HPDE6-E6E7 (cell line): Measurements from ENCODE around the gene AKT3.
"Not testable (repeated sequence)": the region's sequence is repeated elsewhere in the genome, so short reads cannot be mapped to it uniquely, and the experiment has no call there.

Experiments
- DNase-seq: peaks from one replicate; pipeline ENCODE4 v3.0.0; 2011; ENCODE audit warnings: missing footprints; ENCODE audit errors: extremely low spot score

The AKT3 gene

DNA sequence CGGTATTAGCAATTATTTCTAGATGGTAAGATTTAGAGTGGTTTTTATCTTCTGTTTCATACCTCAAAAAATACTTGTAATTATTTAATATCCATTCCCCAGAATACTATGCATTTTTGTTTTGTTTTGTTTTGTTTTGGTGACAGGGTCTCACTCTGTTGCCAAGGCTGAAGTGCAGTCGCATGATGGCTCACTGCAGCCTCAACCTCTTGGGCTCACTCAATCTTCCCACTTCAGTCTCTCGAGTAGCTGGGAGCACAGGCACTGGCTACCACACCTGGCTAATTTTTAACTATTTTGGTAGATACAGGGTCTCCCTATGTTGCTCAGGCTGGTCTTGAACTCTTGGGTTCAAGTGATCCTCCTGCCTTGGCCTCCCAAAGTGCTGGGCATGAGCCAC lies 252.7 kb downstream of the AKT3 start:
- no peak for DNase-seq

DNA sequence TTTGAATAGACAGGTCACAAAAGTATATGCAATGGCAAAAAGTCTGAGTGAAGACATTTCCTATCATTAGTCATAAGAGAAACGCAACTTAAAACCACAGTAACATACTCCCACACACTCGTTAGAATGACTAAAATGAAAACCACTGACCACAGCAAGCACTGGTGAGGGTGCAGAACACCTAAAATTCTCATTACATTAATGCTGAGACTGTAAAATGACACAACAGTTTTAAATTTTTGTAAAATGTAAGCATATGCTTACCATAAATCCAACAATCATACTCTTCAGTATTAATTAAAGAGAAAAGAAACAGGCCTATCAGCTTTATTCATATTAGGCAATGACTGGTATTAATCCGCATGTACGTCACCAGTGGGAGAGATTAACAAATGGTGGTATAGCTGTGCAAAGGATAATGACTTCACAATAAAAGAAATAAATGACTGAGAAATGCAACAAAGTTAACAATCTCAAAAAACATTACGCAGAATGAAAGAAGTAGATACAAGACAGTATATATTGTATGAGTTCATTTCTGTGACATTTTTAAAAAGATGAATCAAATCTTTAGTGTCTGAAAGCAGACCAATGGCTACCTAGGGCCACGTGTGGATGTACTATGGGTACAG lies 253.5 kb downstream of the AKT3 start:
- DNase-seq = peak; percentile 13

- peak; percentile 19 for DNase-seq
These were observed 254.4 kb downstream of the AKT3 start for GRCh38 chr1:243595527-243596210.

DNA sequence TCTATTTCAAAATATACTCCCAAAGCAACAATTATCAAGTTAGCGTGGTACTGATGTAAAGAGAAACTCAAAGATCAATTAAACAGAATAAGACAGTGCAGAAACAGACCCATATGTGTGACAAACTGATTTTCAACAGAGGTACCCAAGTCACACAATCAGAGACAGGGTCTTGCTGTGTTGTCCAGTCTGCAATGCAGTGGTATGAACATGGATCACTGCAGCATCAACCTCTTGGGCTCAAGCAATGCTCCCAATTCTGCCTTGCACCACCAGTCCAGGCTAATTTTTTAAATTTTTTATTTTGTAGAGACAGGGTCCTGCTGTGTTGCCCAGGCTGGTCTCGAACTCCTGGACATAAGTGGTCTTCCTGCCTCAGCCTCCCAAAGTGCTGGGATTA lies 255.6 kb downstream of the AKT3 start:
- no peak for DNase-seq

GRCh38 chr1:243589286-243589685 lies 260.8 kb downstream of the AKT3 start:
- not testable (repeated sequence) for DNase-seq

DNA sequence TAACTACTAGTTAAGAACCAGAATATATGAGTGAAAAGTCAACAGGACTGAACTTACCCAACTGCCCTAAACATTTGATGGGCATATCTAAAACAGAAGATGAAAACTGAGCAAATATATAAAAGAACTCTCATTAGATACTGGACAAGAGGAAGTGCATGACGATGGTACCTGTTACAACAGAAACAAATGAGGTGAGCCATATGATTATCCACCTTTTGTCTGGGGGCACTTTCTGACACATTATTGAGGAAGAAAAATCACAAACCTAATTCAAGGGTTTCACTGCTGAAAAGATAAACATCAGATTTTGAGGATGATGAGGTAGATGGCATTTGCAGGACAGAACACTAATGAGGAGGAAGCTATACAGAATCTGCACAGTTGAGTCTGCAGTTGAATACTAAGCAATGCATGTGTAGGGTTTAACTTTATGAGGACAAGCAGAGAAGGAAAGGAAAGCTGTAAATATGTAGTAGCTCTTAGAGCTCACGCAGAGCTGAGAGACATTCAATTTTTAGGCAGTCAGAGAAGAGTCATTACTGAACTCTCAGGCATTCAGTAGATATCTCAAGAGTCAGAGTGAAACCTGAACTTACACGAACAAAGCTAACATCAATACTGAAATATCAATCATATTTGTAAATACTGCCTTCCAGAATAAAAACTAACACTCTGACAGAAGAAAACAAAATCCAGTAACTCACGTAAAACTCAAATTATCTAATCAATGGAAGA lies 262.1 kb downstream of the AKT3 start:
- DNase-seq = no peak

DNA sequence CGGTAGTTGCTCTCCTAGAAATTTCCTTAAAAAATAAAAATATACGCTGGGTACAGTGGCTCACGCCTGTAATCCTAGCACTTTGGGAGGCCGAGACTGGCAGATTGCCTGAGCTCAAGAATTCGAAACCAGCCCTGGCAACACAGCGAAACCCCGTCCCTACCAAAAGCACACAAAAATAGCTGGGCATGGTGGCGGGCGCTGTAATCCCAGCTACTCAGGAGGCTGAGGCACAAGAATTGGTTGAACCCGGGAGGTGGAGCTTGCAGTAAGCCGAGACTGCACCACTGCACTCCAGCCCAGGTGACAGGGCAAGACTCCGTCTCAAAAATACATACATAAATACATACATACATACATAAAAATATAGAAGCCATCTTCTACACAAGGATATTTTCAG lies 262.8 kb downstream of the AKT3 start:
- no peak for DNase-seq

- DNase-seq = no peak
These were observed 264.1 kb downstream of the AKT3 start for GRCh38 chr1:243585982-243586381.

DNA sequence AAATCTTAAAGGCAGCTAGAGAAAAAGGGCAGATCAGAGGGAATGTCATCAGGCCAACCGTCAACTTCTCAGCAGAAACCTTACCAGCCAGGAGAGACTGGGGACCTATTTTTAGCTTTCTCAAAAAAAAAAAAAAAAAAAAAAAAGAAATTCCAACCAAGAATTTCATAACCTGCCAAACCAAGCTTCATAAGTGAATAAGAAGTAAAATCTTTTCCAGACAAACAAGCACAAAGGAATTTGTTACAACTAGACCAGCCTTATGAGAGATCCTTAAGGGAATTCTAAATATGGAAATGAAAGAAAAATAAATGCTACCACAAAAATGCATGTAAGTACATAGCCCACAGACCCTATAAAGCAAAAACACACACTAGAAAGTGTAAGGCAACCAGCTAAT lies 267.7 kb downstream of the AKT3 start:
- no peak for DNase-seq

GRCh38 chr1:243580984-243581383 lies 269.1 kb downstream of the AKT3 start:
- DNase-seq = no peak

GRCh38 chr1:243580072-243580471 lies 270.0 kb downstream of the AKT3 start:
- DNase-seq = no peak

- DNase-seq = no peak
These were observed 275.0 kb downstream of the AKT3 start for GRCh38 chr1:243575070-243575469.

GRCh38 chr1:243572940-243573339 lies 277.1 kb downstream of the AKT3 start:
- DNase-seq = no peak

DNA sequence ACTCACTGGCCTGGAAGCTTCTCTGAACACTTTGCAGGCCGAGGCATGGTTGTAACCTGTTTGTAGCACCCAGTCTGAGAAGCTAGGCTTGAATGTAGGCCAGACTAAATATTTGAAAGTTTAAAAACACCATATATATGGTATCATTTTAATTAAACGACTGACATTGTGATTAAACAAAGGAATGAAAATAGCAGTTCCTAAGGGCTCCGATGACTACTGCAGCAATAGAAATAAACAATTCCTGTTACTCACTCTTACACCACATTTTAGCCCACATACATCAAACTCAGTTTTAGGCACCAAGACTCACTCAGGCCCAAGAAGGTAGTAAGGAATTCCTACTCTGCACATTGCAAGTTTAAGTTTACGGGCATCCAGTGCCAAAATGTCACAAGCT lies 281.2 kb downstream of the AKT3 start:
- no peak for DNase-seq

GRCh38 chr1:243564814-243565213 lies 285.2 kb downstream of the AKT3 start:
- no peak for DNase-seq

DNA sequence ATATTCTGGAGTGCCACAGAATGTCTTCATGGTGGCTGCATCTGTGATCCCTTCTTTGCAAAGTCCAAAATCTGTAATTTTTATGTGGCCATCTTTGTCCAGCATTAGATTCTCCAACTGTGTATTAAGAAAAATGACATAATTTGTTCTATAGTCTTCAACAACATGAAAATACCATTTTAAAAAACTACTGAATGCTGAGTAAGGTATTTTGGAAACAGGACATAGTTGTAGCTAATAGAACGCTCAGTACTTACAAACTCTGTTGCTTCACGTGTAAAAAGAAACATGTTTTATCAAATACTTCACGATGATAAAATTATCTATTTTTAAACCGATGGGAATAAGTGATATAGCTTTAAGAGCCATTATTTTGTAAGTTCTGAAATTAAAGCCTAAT lies 286.3 kb downstream of the AKT3 start:
- no peak for DNase-seq

DNA sequence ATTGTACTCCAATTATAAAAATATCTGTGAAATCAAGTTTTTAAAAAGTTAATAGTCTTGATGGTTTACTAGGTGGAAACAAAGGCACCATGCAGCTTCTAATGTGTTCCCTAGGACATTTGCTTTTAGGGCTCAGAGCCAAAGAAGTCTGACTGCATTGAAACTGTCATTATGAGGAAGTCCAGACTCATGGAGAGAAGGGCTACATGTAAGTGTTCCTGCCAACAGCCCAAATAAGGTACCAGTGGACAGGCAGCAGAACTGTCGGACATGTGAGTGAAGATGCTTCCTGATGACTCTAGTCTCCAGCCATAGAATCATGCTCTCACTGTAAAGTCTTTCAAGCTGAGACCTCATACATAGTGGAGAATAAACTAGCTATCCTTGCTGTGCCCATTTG lies 287.6 kb downstream of the AKT3 start:
- DNase-seq = no peak

DNA sequence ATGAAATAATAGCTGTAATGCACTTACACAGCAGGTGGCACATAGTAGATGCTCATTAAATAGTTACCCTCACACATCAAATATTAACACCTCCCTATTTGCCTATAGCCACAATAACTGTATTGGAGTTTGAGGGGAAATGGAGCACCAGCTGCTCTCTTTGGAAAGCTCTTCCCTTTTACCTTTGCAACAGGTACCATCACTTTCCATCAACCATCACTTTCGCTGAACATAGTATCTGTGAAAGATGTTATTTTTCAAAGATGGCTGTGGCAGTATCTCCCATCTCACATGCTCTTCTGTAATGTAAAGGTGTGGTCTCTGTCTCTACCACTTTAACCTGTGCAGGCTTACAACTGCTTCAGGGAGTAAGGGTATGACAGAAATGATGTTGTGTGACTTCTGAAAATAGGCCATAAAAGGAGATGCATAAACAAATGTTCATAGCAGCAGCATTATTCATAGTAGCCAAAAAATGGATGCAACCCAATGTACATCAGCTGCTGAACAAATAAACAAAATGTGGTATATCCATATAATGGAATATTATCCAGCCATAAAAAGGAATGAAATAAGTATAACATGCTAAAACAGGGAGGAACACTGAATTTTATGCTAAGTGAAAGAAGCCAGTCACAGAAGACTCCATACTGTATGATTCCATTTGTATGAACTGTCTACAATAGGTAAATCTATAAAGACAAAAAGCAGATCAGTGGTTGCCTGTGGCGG lies 288.3 kb downstream of the AKT3 start:
- no peak for DNase-seq

DNA sequence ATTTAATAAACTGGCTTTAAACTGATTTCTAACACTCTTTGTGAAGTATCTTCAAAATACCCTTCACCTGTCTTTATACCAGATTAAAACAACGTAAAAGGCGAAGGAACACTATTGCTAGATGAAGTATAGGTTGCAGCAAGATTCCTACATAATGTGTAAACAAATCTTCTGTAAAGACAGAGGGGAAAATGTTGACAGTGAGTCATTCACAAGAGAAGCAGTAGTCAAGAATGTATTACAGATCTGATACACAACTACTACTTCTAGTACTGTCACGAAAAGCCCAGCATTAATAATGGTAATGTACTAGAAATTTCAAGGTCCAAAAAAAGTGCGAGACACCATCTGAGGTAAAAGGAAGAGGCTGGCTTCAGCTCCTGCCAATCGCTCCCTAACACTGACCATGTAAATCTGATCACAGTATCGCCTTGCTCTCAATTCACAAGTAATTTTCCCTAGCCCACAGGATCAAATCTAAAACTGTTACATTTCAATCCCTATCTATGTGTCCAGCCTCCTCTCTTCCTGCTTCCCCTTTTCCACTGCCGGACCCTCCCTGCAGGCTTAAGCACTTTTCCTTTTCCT lies 290.4 kb downstream of the AKT3 start:
- DNase-seq = peak; percentile 6

- DNase-seq = no peak
These were observed 291.5 kb downstream of the AKT3 start for GRCh38 chr1:243558576-243558975.

DNA sequence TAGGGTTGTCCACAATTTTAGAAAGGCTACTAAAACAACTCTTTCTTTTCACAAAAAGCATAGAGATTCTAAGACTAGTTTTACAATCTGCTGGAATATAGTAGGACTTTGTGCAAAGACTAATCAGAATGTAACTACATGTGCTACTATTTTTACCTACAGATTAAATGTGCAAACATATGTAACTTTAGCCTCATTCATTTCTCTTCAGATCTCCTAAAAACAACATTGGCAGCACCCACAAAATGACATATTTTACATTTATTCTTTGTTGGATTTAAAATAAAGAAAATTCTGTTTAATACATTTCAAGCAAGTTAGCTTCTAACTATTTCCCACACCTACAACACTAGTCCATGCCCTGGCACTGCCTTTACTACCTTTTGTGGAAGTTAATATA lies 292.2 kb downstream of the AKT3 start:
- no peak for DNase-seq

GRCh38 chr1:243554686-243555085 lies 295.4 kb downstream of the AKT3 start:
- no peak for DNase-seq
